ENCODE data around the gene ARHGEF6.
"Not testable (repeated sequence)": the region's sequence is repeated elsewhere in the genome, so short reads cannot be mapped to it uniquely, and the experiment has no call there.

Gene ARHGEF6

GRCh38 chrX:136781180-136781797, 557 bp upstream of the ARHGEF6 start:
- DNase-seq = no peak

DNA sequence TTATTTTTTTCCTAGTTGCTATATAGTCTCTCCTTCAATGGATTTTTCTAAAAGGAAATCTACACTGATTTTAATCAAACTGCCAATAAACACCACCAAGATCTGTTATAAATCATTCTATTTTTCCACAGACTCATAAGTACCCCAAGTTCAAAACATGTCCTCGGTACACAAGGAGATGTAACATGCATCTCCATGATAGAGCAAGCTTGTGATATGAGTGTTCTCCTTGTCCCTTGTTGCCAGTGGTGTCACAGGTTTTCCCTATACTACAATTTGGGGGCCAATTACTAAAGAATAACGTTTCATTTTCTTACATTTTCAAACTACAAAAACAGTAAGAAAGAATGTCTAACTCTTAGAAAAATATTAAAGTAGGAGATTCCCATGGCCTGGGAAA, 491 bp downstream of the ARHGEF6 start:
- DNase-seq = no peak

GRCh38 chrX:136779346-136779781, 1.4 kb downstream of the ARHGEF6 start:
- peak in 1 of 2 donors; percentile 19 for DNase-seq

- no peak for DNase-seq
Measured at GRCh38 chrX:136778916-136779315, 1.8 kb downstream of the ARHGEF6 start.

- no peak for DNase-seq
Measured at GRCh38 chrX:136778020-136778419, 2.7 kb downstream of the ARHGEF6 start.

GRCh38 chrX:136773648-136774047, 7.1 kb downstream of the ARHGEF6 start:
- no peak for DNase-seq

- DNase-seq = not testable (repeated sequence)
Measured at GRCh38 chrX:136771869-136772268, 8.9 kb downstream of the ARHGEF6 start.

DNA sequence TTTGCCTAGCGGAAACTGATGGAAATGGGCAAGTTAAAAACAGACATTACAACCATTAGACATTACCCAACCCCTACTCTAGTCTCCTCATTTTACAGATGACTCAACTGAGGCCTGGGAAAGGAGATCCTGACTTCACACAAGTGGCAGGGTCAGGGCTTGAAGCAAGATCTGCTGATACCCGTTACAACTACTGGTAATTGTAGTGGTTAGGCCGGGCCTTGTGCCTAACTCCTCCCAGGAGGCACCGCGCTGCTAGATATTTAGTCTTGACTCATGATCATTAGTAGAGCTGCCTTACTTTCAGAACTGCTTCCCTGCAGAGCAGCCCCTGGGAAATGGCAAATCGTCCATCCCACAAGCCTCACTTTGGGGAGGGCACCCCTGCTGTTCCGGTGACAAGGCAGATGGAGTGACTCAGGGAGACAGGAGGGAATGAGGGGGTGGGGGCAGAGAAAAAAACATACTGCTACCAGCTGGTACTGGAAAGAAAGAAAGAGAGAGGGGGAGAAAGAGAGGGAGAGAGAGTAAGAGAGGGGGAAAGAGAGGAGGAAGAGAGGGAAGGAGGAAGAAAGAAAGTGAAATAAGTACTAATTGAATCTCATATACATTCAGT, 12.2 kb downstream of the ARHGEF6 start:
- DNase-seq = peak; percentile 38 to 46

GRCh38 chrX:136767104-136767941, 13.4 kb downstream of the ARHGEF6 start:
- DNase-seq = peak; percentile 39 to 40

- no peak for DNase-seq
Measured at GRCh38 chrX:136766785-136767103, 14.0 kb downstream of the ARHGEF6 start.

- DNase-seq = no peak
Measured at GRCh38 chrX:136765821-136766356, 14.8 kb downstream of the ARHGEF6 start.

- no peak for DNase-seq
Measured at GRCh38 chrX:136764206-136764605, 16.5 kb downstream of the ARHGEF6 start.

DNA sequence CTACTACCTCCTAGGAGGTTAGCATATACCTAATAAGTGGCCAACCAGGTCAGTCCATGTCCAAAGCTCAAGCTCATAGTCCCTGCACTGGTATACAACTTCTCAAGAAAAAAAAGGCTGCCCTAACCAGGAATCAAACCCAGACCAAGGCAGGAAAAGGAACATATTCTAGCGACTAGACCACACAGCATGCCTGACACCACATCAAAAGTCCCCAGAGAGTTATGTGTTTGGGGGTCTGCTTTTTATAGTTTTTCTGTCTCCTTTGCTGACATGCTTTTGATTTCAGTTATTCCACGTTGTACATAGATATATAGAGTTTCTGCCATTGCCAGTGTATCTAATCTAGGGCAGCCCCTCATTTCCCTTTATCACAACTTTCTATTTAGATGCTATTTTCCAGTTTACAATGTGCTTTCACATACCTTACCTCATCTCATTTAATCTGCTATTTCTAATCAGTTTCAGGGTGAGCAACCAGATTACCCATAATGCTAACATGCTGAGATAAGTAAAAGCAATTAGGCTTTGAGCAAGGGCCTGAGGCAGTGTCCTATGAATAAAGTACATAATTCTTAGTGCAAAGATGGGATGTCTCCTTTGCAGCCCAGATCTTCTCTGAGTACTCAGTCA, 17.8 kb downstream of the ARHGEF6 start:
- no peak for DNase-seq

GRCh38 chrX:136761421-136761820, 19.3 kb downstream of the ARHGEF6 start:
- DNase-seq = no peak

DNA sequence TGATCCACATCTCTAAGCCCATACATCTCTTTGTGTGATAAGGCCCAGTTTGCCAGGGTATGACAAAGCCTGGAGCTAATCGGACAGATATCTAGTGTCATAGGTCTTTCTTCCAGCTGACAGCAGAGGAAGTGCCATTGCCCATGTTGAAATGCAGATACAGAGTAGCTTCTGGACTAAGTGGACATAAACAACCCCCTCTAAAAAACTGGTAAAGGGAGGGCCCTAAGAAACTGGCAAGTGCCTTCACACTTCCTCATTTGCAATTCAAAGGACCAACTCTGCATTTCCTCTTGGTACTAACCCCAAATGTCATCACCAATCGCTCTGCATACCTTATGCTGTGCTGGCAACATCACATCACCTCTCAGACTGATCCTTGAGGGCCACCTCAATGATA, 20.8 kb downstream of the ARHGEF6 start:
- DNase-seq = no peak

- DNase-seq = no peak
Measured at GRCh38 chrX:136755411-136755810, 25.3 kb downstream of the ARHGEF6 start.

DNA sequence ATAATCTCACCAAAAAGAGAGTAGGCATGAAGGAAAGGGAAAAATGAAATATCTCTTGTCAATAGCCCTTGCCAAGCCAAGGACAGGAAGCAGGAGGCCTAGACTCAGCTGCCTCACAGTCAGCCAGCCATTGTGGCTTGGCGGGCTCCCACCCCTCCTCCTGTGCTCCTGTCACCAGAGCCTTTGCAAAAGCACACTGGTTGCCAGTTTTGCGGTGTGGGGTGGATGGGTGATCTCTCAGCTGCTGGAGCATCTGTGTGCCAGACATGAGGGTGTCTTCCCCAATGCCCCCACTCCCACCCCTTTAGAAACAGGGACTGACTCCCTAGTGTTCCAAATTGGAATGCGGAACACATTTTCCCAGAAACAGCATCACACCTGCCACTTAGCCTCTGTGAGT, 26.1 kb downstream of the ARHGEF6 start:
- no peak for DNase-seq

GRCh38 chrX:136752796-136753195, 27.9 kb downstream of the ARHGEF6 start:
- DNase-seq = no peak

- DNase-seq = no peak
Measured at GRCh38 chrX:136752346-136752745, 28.4 kb downstream of the ARHGEF6 start.

DNA sequence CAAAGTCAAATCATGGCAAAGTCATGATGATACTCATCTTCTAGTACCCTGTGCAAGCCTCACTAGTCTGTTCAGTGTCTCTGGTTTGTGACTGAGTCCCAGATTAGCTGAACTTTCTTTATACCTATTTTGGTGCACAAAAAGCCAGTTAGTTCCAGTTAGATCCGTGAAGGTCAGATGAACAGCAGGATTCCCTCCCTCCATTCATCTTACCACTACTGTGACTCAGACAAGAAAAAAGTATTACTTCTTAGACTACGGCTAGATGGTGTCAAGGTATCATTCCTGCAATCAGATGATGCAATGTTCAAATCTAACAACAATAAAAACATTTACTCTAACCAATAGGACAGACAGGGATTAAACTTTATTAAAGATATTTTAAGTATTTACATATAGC, 30.4 kb downstream of the ARHGEF6 start:
- DNase-seq = no peak

- DNase-seq = peak; percentile 24 to 27
Measured at GRCh38 chrX:136747003-136747986, 33.4 kb downstream of the ARHGEF6 start.

Measured in activated CD4-positive, alpha-beta T cell treated with anti-CD3 and anti-CD28 coated beads for 4 hours (primary cell).